ENCODE results near the gene ASIC2.

GRCh38 chr17:33135691-33136090 is 157.4 kb downstream of the ASIC2 start:
- no peak for TF ChIP-seq CTCF (IDR thresholded peaks at IDR 0.05; ENCODE audit: low read depth, low read length, poor library complexity, severe bottlenecking)
- no peak for TF ChIP-seq EZH2phosphoT487 (IDR thresholded peaks at IDR 0.05; ENCODE audit: borderline replicate concordance, low read length)
